ENCODE results near the gene DNAH10. TPM values are rescaled to one million over a fixed set of nuclear protein-coding genes. Genes with fewer than 3 reads are reported as not detected.
A peak's percentile ranks its signal among the peaks of the same experiment; 100 is the strongest.

Gene DNAH10
- total RNA-seq, 1 donor from 2014 or later, result 22.4 TPM

DNA sequence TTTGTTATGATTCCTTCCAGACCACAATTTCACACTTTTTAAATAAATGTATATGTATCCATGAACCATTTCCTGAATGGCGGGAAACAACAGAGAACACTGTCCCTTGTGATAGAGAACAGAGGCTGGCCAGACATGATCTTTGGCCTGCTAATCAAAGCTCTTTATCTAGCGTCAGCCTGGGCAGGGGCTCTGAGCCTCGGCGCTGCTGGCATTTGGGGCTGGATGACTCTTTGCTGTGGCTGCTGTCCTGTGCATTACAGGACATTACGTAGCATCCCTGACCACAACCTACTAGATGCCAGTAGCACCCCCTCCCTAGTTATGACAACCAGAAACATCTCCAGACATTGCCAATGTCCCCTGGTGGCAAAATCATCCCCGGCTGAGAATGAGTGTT is 77.7 kb downstream of the DNAH10 start:
- no peak for DNase-seq (ENCODE audit: low spot score in 2 of 2)

DNA sequence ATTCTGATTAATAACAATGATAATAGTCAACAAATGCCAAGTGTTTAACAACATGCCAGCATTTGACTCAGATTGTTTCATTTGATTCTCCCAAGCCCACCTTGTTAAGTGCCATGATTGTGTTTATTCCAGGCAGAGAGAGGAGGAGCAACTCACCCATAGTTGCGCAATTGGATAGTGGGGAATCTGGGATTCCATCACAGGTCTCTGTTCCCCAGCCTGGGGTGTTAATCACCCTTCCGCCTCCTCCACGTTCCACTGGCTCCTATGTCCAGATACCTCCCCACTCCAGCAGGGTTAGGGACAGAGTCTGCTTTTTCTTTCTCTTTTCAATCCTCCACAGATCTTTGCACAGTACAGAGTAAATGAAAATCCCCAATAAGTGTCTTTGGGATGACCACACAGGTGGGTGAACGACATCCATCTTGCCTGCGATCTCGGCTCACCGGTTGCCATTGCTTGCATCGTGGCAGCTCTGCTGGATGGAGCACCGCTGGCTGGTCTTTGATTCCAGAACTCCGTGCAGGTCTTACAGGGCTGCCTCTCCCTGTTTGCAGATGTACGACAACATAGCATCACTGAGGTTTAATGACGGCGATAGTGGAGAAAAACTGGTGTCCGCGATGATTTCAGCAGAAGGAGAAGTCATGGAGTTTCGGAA is 78.8 kb downstream of the DNAH10 start:
- DNase-seq (ENCODE audit: low spot score in 2 of 2) (no peak), FAIRE-seq (no peak)

More for the DNA sequence above, 77.7 kb downstream of the DNAH10 start:
- no peak for FAIRE-seq

DNA sequence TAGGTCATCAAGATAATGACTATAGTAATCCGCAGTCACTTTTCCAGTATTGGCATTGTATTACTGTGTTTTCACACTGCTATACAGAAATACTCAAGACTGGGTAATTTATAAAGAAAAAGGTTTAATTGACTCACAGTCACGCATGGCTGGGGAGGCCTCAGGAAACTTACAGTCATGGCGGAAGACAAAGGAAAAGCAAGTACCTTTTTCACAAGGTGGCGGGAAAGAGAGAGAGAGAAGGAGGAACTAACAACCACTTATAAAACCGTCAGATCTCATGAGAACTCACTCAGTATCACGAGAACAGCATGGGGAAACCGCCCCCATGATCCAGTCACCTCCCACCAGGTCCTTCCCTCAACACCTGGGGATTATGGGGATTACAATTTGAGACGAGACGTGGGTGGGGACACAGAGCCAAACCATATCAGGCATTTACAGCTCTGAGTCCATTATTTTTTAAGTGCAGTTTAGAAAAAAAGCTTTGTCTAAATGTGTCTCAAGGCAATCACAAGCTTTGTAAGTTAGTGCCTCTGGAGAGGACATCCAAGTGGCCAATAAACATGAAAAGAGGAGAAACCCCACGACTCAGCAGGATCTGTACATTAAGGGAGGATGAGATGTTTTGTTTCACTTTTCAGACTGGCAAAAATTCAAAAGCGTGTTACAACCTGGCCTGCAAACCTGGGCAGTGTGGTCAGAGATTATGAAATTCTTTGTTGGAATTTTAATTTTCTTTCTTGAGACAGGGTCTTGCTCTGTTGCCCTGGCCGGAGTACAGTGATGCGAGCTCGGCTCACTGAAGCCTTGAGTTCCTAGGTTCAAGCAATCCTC is 82.0 kb downstream of the DNAH10 start:
- FAIRE-seq (no peak), DNase-seq (ENCODE audit: low spot score in 2 of 2) (no peak)

DNA sequence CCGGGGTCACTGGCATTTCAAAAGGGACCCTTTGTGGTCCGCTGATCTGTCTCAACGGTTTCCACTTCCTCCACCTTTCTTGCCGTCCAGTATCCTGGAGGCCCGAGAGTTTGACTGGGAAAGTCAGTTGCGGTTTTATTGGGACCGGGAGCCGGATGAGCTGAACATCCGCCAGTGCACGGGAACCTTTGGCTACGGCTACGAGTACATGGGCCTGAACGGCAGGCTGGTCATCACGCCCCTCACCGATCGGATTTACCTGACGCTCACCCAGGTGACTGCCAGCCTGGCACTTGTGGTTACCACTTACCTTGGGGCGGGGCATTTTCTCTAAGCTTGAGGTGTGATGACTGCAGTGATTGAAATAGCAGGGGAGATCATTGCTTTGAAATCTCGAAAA is 83.8 kb downstream of the DNAH10 start:
- DNase-seq (ENCODE audit: low spot score in 2 of 2) (no peak), FAIRE-seq (no peak)

DNA sequence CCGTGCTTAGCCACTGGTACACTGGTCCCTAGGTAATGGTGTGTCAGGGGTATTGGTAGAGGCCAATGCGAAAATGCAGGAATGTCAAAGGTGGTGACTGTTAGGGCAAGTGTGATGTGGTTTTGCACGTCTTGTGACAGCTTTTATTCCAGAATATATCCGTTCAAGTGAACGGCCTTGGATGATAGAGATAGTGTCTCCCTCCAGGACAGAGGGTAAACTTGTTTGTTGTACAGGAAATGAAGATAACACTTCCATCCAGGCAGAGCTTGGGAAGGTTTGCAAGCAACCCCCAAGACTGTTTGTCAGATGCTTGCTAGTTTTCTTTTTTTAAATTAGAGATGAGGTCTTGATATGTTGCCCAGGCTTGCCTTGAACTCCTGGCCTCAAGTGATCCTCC is 84.2 kb downstream of the DNAH10 start:
- no peak for FAIRE-seq

DNA sequence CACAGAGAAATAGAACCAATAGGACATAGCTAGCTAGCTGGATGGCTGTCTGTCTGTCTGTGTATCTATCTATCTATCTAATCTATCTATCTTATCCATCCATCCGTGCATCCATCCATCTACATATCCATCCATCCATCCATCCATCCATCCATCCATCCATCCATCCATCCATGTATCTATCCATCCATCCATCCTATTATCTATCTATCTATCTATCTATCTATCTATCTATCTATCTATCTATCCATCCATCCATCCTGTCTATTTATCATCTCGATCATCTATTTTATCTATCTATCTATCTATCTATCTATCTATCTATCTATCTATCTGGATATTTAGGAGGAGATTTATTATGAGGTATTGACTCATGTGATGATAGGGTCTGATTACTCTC is 84.9 kb downstream of the DNAH10 start:
- no peak for DNase-seq (ENCODE audit: low spot score in 2 of 2)
- no peak for FAIRE-seq

More for the DNA sequence above, 84.2 kb downstream of the DNAH10 start:
- no peak for DNase-seq (ENCODE audit: low spot score in 2 of 2)

DNA sequence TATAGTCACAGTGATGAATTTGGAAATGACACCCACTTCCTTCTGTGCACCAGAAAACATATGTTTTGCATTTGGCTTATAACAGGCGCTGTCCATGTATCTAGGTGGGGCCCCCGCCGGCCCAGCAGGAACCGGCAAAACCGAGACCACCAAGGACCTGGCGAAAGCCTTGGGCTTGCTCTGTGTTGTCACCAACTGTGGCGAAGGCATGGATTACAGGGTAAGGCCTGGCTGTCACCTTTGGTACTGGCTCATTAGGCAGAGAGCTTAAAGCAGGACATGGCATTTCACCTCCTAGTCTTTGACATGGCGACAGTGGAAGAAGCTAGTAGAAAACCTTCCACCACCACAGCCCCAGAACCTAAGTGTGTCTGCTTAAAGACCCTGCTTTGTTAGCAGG is 85.8 kb downstream of the DNAH10 start:
- DNase-seq (ENCODE audit: low spot score in 2 of 2) (no peak), FAIRE-seq (no peak)

DNA sequence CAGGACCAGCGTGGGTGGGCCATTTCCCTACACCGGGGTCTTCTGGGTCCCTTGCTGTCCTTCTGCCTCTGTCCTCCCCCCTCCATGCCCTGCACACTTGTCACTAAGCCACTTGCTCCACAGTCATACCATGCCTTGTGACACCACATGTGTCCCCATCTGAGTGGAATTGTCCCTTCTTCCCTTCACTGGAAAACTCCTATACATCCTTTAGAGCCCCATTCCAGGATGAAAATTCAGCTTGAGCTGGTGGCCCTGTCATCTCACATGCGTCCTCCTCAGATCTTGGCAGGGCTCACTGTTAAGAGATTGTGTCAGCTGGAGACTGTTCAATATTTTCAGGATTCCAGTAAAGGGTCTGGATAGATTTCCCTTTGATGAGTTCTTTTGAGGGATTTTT is 87.4 kb downstream of the DNAH10 start:
- DNase-seq (ENCODE audit: low spot score in 2 of 2), result no peak
- no peak for FAIRE-seq

DNA sequence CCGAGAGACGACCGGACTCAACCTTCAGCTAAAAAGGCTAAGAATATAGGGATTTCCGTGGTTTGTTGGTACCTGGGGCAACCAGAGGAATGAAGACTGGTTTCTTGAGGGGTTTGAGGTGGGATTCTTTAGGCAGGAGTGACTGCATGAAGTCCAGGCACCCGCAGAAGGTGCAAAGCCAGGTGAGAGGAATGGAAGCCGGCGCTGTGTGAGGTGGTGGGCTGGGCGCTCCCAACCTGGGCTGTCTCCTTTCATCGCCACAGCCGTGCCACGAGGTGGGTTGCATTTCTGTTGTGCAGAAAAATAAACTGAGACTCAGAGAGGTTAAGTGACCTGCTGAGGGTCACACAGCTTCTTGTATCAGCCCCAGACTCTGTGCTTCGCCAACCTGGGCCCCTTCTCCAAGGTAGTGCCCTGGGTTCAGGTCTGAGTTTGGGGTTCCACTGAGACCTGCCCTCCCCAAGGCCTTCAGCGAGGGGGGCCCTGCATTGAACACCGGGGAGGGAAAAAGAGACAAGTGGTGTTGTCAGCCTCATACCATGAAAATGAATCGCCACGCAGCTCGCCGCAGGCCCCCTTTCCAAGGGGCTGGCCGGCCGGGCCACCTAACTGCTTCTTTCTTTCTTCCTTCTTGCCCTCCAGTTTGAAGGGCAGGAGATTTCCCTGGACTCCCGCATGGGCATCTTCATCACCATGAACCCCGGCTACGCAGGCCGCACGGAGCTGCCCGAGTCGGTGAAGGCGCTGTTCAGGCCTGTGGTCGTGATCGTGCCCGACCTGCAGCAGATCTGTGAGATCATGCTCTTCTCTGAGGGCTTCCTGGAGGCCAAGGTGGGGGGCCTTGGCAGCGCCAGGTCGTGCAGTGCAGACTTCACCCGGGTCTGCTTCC is 88.4 kb downstream of the DNAH10 start:
- no peak for DNase-seq (ENCODE audit: low spot score in 2 of 2)
- FAIRE-seq, result no peak

DNA sequence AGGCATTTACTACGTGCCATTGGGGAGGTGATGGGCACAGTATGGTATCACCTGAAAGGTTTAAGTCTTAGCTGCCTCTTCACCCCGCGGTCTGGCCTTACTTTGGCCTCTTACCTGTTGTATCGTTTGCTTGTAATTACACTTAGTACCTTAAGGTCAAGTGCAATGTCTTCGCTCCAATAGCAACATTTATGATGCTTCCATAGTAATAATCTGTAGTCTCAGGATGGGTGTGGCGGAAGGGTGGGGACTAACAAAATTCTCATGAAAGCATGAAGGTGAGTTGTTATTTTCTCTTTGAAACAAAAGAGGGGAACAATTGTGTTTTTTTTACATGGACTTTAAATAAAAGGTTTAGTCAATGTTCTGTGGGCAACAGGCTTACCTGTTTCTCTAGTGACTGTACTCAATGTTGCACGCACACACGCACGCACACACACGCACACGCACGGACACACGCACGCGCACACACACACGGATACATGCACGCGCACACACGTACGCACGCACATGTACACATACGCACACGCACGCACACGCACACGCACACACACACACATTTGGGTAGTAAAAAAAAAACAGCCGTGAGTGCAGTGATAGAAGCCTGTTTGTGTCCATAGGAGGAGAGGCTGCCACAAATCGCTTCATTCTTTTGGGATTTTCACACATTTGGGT is 91.4 kb downstream of the DNAH10 start:
- FAIRE-seq (no peak), DNase-seq (ENCODE audit: low spot score in 2 of 2) (no peak)

DNA sequence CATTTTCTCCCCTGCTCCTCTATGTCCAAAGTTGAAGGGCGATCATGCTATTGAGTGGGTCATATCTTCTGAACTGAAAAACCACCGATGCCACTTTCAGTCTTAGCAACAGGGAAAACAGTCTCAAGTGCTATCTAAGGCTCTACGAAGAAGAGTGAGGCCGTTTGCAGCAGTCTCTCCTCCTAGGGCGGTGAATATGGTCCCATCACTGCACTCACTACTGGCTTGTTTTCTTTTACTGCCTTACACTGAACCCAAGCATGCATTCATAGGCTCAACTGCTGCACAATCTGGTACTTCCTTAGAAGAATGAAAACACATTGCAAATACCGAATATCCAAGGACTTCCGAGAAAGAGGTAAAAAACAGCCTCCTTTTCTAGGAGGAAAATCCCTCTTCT is 92.1 kb downstream of the DNAH10 start:
- FAIRE-seq (no peak), DNase-seq (ENCODE audit: low spot score in 2 of 2) (no peak)

DNA sequence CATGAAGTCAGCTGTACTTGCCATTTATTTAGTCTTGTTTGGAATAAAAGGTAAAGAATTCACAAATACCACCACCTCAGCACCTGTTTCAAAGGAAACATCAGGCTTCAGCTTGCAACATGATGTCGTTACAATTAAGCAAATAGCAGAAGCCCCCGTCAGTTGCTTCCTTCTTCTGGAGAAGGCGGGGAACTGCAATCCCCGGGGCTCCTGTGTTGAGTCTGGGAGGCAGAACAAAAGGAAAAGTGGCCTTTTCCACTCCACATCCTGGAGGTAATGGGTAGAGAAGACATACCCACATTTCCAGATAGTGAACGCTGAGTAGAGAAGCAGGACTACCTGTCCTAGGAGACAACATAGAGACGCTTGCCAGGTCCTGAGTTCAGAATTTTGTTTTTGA is 92.8 kb downstream of the DNAH10 start:
- no peak for FAIRE-seq
- no peak for DNase-seq (ENCODE audit: low spot score in 2 of 2)

DNA sequence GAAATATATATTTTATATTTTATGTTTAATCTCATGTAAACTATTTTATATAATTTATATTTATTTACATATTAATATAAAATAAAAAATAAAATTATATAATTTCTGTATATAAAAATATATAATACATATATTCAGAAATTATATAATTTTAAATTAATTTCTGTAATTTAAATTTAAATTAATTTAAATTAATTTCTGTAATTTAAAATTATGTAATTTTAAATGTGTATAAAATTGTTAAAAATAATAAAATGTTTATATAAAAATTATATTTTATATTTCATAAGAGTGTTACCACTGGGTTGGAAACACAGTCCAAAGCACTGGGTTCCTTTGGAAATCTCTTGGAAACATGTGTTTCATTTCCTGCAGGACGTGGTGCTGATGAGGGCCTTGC is 94.6 kb downstream of the DNAH10 start:
- FAIRE-seq, result peak; percentile 100
- no peak for DNase-seq (ENCODE audit: low spot score in 2 of 2)

DNA sequence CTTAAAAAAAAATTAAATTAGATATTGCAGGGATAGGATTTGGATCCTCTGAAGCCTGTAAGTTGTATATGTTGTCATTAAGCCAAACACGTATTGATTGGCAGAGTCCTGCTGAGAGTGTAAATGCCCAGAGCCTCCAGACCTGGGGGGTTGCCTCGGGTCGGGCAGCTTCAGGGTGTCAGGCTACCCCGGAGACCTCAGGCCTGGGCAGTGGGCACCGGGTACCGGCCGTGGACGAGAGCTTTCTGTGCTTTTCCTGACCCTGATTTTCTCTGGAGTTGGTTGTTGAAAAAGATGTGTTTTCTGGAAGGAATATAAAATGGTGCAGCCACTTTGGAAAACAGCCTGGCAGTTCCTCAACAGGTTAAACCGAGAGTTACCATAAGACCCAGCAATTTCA is 96.1 kb downstream of the DNAH10 start:
- FAIRE-seq, result no peak
- no peak for DNase-seq (ENCODE audit: low spot score in 2 of 2)

DNA sequence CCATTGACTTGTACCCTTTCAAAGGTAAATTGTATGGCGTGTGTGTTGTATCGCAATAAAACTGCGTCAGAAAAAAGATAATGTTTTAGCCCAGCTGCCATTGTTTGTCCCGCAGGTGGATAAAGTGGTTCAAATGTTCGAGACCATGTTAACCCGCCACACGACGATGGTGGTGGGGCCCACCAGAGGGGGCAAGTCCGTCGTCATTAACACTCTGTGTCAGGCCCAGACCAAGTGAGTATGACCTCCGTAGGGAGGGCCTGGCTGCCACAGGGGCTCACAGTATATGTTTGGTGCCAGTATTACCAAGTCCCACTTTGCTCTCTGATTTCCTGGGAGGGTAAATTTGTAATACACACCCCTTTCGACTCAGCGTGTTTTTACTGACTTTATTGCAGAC is 96.9 kb downstream of the DNAH10 start:
- FAIRE-seq (no peak), DNase-seq (ENCODE audit: low spot score in 2 of 2) (no peak)

DNA sequence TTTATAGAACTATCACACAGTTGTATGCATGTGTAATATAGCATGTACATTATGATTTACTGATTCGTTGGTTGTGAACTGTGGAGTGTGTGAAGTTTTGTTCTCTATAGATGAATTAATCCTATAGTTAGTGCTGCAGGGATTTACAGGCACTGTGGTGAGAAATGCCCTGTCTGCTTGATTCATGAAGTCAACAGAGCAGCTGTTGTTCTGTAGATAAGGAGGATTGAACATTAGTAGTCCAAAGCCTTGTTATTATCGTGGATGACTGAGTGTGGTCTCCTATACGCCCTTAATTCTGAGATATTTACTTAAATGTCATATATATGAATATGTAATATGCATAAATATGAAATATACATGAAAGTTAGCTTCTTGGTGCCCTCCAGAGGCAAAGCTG is 98.3 kb downstream of the DNAH10 start:
- DNase-seq (ENCODE audit: low spot score in 2 of 2), result no peak
- no peak for FAIRE-seq

DNA sequence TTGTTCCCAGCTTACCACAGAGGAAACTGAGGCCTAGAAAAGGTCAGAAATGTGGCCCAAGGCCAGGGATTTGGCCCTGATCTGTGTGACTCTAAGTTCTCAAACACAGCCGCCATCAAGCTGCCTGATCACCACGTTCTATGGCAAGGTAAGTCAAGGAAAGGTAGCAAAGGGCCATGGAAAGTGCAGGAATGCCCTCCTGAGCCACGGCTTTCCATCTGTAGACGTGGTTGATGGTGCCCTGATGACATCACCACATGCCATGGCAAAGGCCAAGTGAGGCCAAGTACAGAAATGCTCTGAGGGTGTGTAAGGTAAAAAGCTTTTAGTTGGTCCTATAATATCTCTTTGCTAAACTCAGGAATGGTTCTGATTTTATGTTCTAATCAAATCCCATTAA is 99.3 kb downstream of the DNAH10 start:
- DNase-seq (ENCODE audit: low spot score in 2 of 2) (no peak), FAIRE-seq (no peak)

DNA sequence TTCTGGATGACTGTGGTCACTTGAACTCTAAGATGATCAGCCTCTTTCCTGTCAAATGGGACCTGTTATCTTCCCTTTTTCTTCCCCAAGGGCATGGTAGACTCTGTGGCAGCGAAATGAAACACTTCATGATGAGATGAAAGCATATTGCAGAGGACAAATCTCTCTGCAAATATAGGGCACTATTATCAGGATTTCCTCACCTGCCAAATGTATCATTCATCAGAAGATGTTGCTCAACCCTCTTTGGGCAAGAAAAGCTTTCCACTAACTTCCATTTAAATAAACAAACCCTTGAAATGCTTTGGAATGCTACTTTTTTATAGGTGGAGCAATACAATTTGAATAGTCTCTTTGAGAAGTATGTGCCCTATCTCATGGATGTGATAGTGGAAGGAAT is 105.0 kb downstream of the DNAH10 start:
- no peak for DNase-seq (ENCODE audit: low spot score in 2 of 2)
- no peak for FAIRE-seq

DNA sequence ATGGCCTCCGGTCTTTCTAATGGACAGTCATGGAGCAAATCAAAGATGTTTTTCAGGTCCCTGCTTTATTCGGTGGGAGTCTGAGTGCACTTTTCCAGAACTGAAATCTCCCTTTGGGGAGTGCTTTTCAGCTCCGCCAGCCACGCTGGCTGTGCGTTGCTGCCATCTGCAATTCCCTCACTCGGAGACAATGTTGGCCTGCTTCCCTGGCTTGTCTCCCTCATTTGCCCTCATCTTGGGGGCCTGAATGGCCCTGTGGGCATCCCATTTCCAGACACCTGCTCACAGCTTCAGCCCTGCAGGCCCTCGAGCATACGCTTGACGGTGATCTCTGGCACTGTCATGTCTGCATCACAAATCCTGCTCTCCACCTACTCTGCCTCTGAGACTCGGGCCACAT is 106.7 kb downstream of the DNAH10 start:
- no peak for DNase-seq (ENCODE audit: low spot score in 2 of 2)
- no peak for FAIRE-seq

DNA sequence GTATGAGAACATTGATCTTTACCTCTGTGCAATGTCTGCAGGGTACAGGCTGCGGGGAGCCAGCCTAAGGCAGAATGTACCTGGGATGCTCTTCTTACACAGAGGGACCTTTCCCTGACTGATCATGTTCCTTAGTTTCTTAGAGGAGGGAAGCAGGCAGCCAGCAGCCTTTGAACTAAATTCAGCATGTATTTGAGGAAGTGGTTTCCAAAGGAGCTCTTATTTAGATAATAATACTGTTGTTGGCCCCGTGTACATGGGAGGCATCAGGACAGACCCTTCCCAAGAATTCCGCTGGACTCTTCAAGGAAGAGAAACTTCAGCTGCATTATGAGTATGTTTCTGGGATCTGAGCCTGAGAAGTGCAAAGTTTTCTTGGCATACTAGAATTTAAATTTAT is 111.7 kb downstream of the DNAH10 start:
- no peak for FAIRE-seq
- DNase-seq (ENCODE audit: low spot score in 2 of 2), result no peak

DNA sequence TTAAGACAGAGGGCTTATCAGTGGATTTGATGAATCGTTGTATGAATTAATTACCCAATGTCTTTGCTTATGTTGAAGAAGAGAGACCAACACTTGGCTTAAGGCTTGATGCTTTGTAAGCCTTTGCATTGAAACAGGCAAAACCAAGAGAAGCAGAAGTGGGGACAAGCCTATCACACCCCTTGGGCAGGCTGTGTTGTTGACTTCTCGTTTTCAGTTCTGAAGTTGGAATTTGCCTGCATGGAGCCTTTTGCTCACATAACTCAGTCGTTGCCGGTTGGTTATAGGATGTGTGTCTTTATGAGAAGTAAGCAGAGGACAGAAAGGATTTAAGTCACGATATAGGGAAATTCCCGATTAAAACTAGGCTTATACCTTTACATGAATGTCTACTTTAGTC is 115.9 kb downstream of the DNAH10 start:
- no peak for FAIRE-seq
- DNase-seq (ENCODE audit: low spot score in 2 of 2), result no peak
